HG03575 (cell line): Measurements from ENCODE around the gene RABEP2.

Experiments used
- ATAC-seq: cut with Tn5 transposase; IDR thresholded peaks from one replicate; pipeline ENCODE4 v1.9.1; 2021; ENCODE audit not compliant: unreplicated experiment, insufficient number of reproducible peaks, low FRiP score; ENCODE audit errors: extremely low read depth

Gene RABEP2

GRCh38 chr16:28867241-28867640 lies 57.8 kb downstream of the RABEP2 start:
- ATAC-seq: no peak

DNA sequence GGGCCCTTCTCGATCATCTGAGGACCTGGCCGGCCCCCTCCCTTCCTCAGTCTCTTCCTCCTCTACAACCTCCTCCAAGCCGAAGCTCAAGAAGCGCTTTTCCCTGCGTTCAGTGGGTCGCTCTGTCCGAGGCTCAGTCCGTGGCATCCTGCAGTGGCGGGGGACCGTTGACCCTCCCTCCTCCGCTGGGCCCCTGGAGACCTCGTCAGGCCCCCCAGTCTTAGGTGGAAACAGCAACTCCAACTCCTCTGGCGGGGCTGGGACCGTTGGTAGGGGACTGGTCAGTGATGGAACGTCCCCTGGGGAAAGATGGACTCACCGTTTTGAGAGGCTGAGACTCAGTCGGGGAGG lies 58.6 kb downstream of the RABEP2 start:
- ATAC-seq: no peak

- no peak for ATAC-seq
Observed at GRCh38 chr16:28865722-28866453, 59.1 kb downstream of the RABEP2 start.

- no peak for ATAC-seq
Observed at GRCh38 chr16:28865001-28865688, 59.9 kb downstream of the RABEP2 start.

DNA sequence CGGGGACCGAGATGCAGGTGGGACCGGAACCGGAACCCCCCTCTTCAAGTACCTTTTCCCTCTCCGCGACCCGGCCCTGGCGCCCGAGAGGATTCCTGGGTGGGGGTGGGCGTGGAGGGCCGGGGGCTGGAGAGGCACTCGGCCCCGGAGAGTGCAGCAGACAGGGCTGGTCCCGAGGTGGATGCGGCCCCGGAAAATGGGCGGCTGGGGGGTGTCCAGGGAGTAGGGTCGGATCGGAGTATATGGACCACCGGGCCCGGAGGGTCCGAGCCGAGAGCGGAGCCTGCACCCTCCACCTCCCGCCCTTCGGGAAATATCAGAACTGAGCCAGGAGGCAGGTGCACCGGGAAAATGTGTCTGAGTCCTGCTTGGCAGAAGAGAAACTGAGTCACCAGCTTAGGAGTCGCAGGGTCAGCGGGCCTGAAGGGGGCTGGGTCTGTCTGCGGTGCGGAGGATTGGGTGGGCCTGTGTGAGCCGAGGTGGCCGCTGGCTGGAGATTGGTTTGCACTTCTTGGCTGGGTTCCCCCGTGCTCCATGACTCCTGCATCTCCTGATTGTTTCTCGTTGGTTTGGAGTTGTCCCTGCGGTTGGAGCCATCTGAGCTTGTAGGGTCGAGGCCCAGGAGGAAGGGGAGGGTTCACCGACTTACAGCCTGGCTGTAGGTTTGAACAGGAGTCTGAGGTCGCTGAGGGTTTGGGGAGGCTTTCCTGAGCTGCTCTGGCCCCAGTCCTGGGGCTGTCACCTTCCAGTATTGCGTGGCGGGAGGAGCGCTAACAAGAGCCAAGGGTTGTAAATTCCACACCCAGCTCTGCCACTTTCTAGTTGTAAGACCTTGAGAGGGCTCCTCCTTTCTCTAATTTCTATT lies 60.9 kb downstream of the RABEP2 start:
- ATAC-seq: no peak

- ATAC-seq: no peak
Observed at GRCh38 chr16:28859326-28859725, 65.7 kb downstream of the RABEP2 start.

- no peak for ATAC-seq
Observed at GRCh38 chr16:28858421-28858820, 66.6 kb downstream of the RABEP2 start.
